Measurements from ENCODE around the gene DONSON.

- TF ChIP-seq CTCF (conservative IDR thresholded peaks at IDR 0.05; ENCODE audit: low read depth, low read length) (no peak), EZH2 (IDR thresholded peaks at IDR 0.05; ENCODE audit: borderline replicate concordance, low read depth, low read length, poor library complexity, severe bottlenecking) (no peak)
Measured at GRCh38 chr21:33544451-33545195, 43.9 kb downstream of the DONSON start.
